ENCODE results near the gene RPA1.
A peak's percentile ranks its signal among the peaks of the same experiment; 100 is the strongest.

RPA1 gene

GRCh38 chr17:1829592-1830257 lies at the start of gene RPA1, which contains the start of gene SMYD4:
Gene RPA1, plus strand, starts transcription at chr17:1830005. Its CDS starts 89 bp downstream, at chr17:1830094.
Gene SMYD4, minus strand, starts transcription at chr17:1829902. Its CDS starts 1,908 bp downstream, at chr17:1827994.
- TF ChIP-seq, protein P1, sequence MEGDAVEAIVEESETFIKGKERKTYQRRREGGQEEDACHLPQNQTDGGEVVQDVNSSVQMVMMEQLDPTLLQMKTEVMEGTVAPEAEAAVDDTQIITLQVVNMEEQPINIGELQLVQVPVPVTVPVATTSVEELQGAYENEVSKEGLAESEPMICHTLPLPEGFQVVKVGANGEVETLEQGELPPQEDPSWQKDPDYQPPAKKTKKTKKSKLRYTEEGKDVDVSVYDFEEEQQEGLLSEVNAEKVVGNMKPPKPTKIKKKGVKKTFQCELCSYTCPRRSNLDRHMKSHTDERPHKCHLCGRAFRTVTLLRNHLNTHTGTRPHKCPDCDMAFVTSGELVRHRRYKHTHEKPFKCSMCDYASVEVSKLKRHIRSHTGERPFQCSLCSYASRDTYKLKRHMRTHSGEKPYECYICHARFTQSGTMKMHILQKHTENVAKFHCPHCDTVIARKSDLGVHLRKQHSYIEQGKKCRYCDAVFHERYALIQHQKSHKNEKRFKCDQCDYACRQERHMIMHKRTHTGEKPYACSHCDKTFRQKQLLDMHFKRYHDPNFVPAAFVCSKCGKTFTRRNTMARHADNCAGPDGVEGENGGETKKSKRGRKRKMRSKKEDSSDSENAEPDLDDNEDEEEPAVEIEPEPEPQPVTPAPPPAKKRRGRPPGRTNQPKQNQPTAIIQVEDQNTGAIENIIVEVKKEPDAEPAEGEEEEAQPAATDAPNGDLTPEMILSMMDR (IDR thresholded peaks at IDR 0.05; ENCODE audit: low read depth, low read length): no peak
- peak within 1 kb of the TSS; percentile 69 for H3K4me3 ChIP-seq (ENCODE audit: low read depth, low read length)

GRCh38 chr17:1782171-1782567 lies 47.6 kb upstream of the RPA1 start:
- H3K4me3 ChIP-seq (ENCODE audit: low read depth, low read length): no peak overlapping the region
- TF ChIP-seq, protein P1 (IDR thresholded peaks at IDR 0.05; ENCODE audit: low read depth, low read length): no peak

GRCh38 chr17:1783271-1783670 lies 46.5 kb upstream of the RPA1 start:
- TF ChIP-seq, protein P1 (IDR thresholded peaks at IDR 0.05; ENCODE audit: low read depth, low read length): no peak

DNA sequence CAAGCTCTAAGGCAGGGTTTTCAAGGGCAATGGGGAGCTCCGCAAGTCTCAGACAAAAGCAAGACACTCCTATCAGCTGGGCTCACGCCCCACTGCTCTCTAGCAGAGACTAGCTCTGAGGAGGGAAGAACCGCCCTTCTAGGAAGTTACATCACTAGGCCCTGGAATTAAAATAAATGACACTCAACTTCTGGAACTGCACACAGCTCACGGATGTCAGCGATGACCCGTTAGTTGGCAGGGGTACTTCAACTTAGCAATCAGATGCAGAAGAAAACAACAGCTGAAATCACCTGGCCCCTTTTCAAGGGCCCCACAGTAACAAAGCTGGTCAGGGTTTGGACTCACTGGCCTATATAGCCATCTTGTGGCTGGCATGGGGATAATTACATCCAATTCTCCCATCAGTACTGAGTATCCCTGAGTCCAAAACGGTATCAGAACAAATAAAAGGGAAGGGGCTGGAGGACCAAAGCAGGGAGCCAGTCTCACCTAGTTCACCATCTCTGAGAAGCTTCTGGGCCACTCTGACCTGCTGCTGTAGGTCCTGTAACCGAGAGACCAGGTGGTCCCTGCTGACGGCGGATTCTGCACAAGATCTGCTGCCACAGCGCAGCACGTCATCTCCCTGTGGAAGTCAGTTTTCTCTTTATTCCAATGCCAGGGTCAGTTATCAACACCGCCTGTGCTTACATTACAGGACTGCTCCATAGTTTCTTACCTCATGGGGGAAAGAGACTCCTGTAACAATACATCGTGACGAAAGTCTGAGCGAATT lies 45.8 kb upstream of the RPA1 start:
- H3K4me3 ChIP-seq (ENCODE audit: low read depth, low read length): no peak overlapping the region
- TF ChIP-seq, protein P1 (IDR thresholded peaks at IDR 0.05; ENCODE audit: low read depth, low read length): peak; percentile 71

More at GRCh38 chr17:1783271-1783670, 46.5 kb upstream of the RPA1 start:
- H3K4me3 ChIP-seq (ENCODE audit: low read depth, low read length): no peak overlapping the region

DNA sequence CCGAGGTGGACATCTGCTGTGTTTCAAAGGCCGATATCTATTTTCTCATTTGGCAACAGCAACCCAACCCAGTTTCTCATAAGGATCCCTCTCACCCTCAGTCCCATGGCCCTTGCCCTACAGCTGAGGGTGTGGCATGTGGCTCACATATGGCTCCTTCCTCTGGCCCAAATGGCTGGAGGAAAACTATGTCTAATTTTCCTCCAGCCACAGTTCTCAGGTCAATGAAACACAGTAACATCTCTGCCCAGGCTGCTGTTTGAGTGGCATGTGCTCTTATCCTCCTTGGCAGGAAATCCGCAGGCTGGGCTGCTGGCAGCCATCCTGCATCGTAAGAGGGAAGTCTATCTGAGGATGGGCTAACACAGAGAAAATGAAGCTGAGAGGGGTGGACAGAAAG lies 43.9 kb upstream of the RPA1 start:
- no peak overlapping the region for H3K4me3 ChIP-seq (ENCODE audit: low read depth, low read length)
- TF ChIP-seq, protein P1 (IDR thresholded peaks at IDR 0.05; ENCODE audit: low read depth, low read length): no peak

- TF ChIP-seq, protein P1 (IDR thresholded peaks at IDR 0.05; ENCODE audit: low read depth, low read length): no peak
These were observed 43.1 kb upstream of the RPA1 start for GRCh38 chr17:1786708-1787107.

More at GRCh38 chr17:1786708-1787107, 43.1 kb upstream of the RPA1 start:
- H3K4me3 ChIP-seq (ENCODE audit: low read depth, low read length): no peak overlapping the region
